ENCODE measurements around the gene ENTREP1.

DNA sequence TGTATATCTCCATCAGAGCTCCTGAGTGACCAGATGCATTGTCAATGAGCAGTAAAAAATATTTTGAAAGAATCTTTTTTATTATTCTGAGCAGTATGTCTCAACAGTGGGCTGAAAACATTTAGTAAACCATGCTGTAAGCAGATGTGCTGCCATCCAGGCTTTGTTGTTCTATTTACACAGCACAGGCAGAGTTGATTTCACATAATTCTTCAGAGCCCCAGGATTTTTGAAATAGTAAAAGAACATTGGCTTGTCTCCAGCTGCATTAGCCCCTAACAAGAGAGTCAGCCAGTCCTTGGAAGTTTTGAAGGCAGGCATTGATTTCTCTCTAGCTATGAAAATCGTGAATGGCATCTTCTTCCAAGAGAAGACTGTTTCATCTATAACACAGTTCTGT is 25.2 kb upstream of the ENTREP1 start:
- no peak for TF ChIP-seq POLR2A (IDR thresholded peaks at IDR 0.05)
- TF ChIP-seq, protein P1, sequence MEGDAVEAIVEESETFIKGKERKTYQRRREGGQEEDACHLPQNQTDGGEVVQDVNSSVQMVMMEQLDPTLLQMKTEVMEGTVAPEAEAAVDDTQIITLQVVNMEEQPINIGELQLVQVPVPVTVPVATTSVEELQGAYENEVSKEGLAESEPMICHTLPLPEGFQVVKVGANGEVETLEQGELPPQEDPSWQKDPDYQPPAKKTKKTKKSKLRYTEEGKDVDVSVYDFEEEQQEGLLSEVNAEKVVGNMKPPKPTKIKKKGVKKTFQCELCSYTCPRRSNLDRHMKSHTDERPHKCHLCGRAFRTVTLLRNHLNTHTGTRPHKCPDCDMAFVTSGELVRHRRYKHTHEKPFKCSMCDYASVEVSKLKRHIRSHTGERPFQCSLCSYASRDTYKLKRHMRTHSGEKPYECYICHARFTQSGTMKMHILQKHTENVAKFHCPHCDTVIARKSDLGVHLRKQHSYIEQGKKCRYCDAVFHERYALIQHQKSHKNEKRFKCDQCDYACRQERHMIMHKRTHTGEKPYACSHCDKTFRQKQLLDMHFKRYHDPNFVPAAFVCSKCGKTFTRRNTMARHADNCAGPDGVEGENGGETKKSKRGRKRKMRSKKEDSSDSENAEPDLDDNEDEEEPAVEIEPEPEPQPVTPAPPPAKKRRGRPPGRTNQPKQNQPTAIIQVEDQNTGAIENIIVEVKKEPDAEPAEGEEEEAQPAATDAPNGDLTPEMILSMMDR (IDR thresholded peaks at IDR 0.05): no peak
- no peak for TF ChIP-seq EP300 (IDR thresholded peaks at IDR 0.05)
